Hematopoietic multipotent progenitor cell treated with erythropoietin and hydrocortisone succinate and interleukin-3 and kit ligand, for 6 days (in vitro differentiated cells): Measurements from ENCODE around the gene EPHA8.
A peak's percentile ranks its signal among the peaks of the same experiment; 100 is the strongest.

ENCODE experiments used
- DNase-seq: peaks from one replicate; pipeline ENCODE4 v3.0.0-alpha.2; 2015

The EPHA8 gene

DNA sequence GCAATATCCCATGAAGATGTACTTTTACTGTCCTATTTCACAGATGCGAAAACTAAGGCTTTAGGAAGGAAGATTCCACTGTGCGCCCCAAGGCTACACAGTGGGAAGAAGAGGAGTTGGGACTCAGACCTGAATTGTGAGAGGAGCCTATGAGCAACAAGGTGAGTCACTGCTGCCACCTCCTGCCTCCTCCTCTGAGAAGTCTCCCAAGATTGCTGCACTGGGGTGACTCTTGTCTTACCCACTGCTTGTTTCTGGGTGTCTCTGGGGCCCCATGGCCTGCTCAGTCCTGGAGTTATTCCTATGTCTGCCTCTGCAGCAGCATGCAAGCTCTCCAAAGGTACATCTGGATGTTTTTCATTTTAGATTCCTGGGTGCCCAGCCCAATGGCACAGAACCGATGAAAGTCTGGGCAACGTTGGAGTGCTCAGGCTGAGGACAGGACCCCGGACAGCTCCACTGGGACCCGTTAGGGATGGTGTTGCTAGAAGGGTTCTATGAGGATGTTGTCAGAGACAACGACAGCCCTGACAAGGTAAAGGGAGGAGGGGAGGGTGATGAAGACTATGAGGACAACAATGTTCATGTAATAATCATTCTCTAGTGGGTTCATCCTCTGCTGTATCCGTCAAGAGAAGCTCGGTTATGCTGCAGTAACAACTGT lies 62.1 kb downstream of the EPHA8 start:
- peak; percentile 30 for DNase-seq

DNA sequence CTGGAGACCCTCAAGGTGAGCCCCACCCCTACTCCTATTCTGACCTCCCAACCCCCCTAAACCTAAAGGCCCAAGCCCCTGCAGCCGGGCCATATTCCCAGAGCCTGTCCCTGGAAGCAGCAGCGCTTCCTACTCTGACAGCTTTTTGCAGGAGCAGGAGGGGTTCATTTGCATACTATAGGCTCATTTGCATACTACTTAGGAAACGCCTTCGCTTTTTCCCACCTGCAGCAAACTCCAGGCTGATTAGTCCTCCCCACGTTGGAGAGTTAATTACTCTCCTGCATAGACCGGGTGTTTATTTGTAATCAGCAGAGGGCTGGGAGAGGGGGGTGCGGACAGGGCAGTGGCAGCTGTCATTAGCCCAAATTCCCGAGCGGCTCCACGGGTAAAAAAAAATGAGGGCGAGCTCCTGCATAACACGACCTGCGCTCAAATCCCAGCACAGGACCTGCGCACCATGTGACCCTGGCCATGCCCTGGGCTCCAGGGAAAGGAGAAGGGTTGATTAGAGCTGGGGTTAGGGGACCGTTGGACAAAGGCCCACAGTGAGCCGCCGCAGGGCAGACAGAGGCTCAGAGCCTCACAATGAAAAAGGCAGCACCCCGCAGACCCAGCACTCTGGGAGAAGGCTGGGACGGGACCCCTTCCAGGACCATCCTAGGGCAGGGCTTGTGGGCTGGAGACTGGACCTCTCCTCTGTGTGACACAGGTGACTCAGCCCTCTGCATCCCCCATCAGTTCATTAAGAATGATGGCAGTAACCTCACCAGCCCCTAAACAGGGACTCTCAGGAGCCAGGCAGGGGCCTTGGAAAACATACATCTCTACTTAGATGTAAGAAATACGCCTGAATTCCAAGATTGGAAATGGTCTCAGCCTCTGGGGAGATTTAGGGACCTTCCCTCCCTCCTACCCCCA lies 63.2 kb downstream of the EPHA8 start:
- no peak for DNase-seq

GRCh38 chr1:22627331-22627730 lies 64.0 kb downstream of the EPHA8 start:
- no peak for DNase-seq

GRCh38 chr1:22628698-22629444 lies 65.6 kb downstream of the EPHA8 start:
- no peak for DNase-seq

DNA sequence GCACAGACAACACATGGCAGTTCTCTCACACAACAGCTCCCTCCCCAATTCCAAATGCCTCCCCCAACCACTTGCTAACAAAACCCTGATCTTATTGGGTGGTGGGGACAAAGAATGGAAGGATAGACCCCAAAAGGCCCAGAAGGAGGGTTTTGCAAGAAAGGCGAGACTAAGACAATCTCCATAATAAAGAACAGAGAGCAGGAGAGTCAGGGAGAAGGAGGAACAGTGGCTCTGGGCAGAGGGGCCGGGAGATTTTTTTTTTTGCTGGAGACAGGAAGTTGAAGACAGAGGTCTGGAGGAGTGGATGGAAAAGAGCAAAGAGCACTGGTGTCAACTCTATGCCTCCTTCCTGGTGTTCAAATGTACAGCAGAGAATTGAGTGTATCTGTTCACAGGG lies 66.6 kb downstream of the EPHA8 start:
- DNase-seq, result no peak

- no peak for DNase-seq
Measured at GRCh38 chr1:22633697-22634463, 70.6 kb downstream of the EPHA8 start.

- no peak for DNase-seq
Measured at GRCh38 chr1:22635436-22635835, 72.1 kb downstream of the EPHA8 start.

GRCh38 chr1:22636353-22636752 lies 73.1 kb downstream of the EPHA8 start, which contains the start of gene C1QA:
C1QA (plus strand) TSS chr1:22636628; CDS start chr1:22637617, 989 bp downstream.
- no peak for DNase-seq

- DNase-seq, result no peak
Measured at GRCh38 chr1:22636927-22637326, 73.6 kb downstream of the EPHA8 start.

DNA sequence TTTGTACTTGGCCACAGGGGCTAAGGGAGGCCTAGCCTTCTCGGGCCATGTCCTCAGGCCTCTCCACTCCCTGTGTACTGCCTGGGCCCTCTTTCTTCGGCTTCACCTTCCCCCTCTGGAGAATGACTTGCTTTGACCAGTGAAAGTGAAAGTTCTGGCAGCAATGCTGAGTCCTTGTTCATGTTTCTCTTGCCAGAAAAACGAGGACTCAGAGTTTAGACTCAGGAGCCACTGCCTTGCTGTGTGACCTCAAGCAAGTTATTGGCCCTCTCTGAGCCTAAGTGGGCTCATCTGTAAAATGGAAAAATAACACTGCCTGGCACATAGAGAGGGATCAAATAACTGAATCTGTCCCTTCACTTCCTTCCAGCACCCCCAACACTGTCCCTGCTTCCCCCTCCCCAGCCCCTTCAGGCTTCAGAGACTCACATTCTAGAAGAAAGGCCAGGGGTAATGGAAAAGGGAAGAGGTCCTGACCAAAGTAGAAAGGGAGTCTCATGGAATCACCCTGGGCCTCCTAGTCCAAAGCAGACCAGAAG lies 74.7 kb downstream of the EPHA8 start:
- no peak for DNase-seq

GRCh38 chr1:22638476-22639234 lies 75.4 kb downstream of the EPHA8 start:
- no peak for DNase-seq

GRCh38 chr1:22639286-22639685 lies 76.0 kb downstream of the EPHA8 start:
- peak; percentile 26 for DNase-seq

DNA sequence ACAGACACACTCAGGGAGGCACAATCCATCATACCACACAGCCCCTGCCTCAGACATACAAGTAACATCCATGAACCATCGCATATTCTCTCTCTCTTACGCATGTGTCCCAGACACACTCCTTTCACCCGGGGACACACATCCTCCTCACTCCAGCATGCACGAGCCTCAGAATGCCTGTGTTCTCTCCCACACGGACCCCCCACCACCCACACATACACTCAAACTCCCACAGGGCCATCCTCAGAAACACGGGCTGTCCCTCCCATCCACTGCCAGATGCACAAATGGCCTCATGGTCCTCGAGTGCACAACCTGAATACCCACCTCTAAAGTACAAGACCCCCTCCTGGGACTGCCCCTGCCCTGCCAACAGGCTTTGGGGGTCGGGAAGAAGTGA lies 78.0 kb downstream of the EPHA8 start:
- DNase-seq, result no peak

- DNase-seq, result peak; percentile 75
Measured at GRCh38 chr1:22641906-22642636, 78.8 kb downstream of the EPHA8 start.

DNA sequence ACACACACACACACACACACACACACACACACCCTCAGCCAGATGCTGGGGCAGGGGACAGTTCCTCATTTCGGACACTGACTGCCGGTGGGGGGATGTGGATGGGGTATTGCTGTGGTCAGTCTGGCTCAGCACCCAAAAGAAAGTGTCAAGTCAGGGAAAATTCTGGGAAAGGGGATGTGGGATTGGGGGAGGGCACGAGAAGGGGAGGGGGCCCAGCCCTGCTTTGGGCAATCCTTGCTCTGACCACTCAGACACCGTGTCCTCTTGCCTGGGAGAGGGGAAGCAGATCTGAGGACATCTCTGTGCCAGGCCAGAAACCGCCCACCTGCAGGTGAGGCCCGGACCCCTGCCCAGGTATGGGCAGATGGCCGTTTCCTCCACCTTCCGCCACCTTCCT lies 80.1 kb downstream of the EPHA8 start, which contains the start of gene C1QC:
Gene C1QC, plus strand, starts transcription at position 253 of the 400 bp plus-strand sequence. CDS start 391 bp downstream, outside the sequence.
- DNase-seq, result no peak

DNA sequence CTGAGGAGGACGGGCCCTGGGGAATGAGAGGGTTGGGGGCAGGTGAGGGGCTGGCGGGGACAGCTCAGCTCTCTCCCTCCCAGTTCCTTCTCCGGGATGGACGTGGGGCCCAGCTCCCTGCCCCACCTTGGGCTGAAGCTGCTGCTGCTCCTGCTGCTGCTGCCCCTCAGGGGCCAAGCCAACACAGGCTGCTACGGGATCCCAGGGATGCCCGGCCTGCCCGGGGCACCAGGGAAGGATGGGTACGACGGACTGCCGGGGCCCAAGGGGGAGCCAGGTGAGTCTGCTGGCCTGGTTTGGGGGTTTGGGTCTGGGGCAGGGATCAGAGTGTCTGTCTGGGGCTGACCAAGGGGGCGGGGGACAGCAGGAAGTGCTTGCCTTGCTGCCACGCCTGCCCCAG lies 80.6 kb downstream of the EPHA8 start:
- DNase-seq, result no peak

GRCh38 chr1:22645931-22646330 lies 82.6 kb downstream of the EPHA8 start:
- no peak for DNase-seq

- DNase-seq, result no peak
Measured at GRCh38 chr1:22646384-22646783, 83.1 kb downstream of the EPHA8 start.

GRCh38 chr1:22650089-22650693 lies 86.9 kb downstream of the EPHA8 start:
- no peak for DNase-seq
